ENCODE results near the gene TRAM2.

TRAM2 gene

DNA sequence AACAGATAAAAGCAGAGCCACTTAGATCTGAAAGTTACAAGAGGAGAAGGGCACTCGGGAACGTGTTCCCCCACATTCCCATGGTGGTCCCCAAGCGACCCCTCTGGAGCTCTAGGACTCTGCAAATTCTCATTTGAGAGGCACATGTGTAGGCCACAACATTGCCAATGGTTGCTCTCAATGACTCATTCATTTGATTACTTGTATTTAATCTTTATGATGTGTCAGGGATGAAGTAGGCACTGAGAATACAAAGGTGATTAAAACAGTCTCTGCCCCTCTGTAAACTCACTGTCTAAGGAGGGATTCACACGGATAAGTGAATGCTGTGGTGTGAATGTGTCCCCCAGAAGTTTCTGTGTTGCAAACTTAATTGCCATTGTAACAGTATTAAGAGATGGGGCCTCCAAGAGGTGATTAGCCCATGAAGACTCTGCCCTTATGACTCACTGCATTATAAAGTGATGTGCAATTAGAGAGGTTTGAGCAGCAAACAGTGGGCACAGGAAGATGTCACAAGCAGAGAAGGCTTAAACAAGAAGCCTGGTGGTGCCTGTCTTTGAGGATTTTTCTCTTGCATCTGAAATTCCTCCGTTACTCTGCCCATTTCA, 34.0 kb upstream of the TRAM2 start:
- no peak overlapping the region for H2AFZ ChIP-seq (ENCODE audit: low read depth, low read length, severe bottlenecking)
- H3K79me2 ChIP-seq (ENCODE audit: insufficient read depth, low read length), result no peaks in the 10 kb centered on the region
- H3K27me3 ChIP-seq (ENCODE audit: low read length), result no peaks in the 10 kb centered on the region
- no peaks in the 10 kb centered on the region for H3K9me3 ChIP-seq (ENCODE audit: insufficient read depth, low read length)
- H4K20me1 ChIP-seq (ENCODE audit: low read depth, low read length), result no peaks in the 10 kb centered on the region
- H3K4me2 ChIP-seq (ENCODE audit: low read depth, low read length, poor library complexity, severe bottlenecking), result no peak overlapping the region
- no peak for TF ChIP-seq EZH2phosphoT487 (conservative IDR thresholded peaks at IDR 0.05; ENCODE audit: low read length)
- no peak overlapping the region for H3K9ac ChIP-seq (ENCODE audit: low read length)
- no peaks in the 10 kb centered on the region for H3K9me2 ChIP-seq (replicated peaks; ENCODE audit: insufficient read depth, low read length)
- H3K4me3 ChIP-seq (ENCODE audit: insufficient read depth, low read length, poor library complexity, severe bottlenecking), result no peak overlapping the region
- H3K27ac ChIP-seq (ENCODE audit: low read depth, low read length), result no peak overlapping the region
- no peaks in the 10 kb centered on the region for H3K36me3 ChIP-seq (ENCODE audit: low read length)
- no peaks in the 10 kb centered on the region for H3F3A ChIP-seq (ENCODE audit: insufficient read depth)

DNA sequence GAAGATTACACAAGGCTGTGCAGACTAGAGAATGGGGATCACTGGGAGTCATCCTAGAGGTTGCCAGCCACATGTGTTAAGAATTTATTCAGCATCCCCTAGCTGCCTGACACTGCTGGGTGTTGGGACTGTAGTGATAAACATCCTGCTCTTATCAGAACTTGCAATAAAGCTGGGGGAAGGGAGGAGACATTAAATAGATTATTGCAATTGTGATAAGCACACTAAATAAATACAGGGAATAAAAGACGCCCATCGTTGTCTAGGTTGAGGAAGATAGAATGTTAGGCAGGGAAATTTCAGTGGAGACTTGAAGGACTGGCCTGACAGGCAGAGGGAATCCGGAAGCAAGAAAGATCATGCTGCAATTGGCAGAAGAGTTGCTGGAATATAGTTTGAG, 33.2 kb upstream of the TRAM2 start:
- H2AFZ ChIP-seq (ENCODE audit: low read depth, low read length, severe bottlenecking), result no peak overlapping the region
- TF ChIP-seq, protein P1, sequence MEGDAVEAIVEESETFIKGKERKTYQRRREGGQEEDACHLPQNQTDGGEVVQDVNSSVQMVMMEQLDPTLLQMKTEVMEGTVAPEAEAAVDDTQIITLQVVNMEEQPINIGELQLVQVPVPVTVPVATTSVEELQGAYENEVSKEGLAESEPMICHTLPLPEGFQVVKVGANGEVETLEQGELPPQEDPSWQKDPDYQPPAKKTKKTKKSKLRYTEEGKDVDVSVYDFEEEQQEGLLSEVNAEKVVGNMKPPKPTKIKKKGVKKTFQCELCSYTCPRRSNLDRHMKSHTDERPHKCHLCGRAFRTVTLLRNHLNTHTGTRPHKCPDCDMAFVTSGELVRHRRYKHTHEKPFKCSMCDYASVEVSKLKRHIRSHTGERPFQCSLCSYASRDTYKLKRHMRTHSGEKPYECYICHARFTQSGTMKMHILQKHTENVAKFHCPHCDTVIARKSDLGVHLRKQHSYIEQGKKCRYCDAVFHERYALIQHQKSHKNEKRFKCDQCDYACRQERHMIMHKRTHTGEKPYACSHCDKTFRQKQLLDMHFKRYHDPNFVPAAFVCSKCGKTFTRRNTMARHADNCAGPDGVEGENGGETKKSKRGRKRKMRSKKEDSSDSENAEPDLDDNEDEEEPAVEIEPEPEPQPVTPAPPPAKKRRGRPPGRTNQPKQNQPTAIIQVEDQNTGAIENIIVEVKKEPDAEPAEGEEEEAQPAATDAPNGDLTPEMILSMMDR (IDR thresholded peaks at IDR 0.05; ENCODE audit: insufficient read depth, low read length, poor library complexity, severe bottlenecking), result no peak
- no peak for TF ChIP-seq EZH2phosphoT487 (conservative IDR thresholded peaks at IDR 0.05; ENCODE audit: low read length)

GRCh38 chr6:52605610-52606185, 28.8 kb upstream of the TRAM2 start:
- Histone ChIP-seq H3K9me3 (ENCODE audit: insufficient read depth, low read length) (no peaks in the 10 kb centered on the region), H3K4me3 (ENCODE audit: insufficient read depth, low read length, poor library complexity, severe bottlenecking) (no peak overlapping the region), H4K20me1 (ENCODE audit: low read depth, low read length) (no peaks in the 10 kb centered on the region), H3K27ac (ENCODE audit: low read depth, low read length) (no peak overlapping the region), H3K36me3 (ENCODE audit: low read length) (no peaks in the 10 kb centered on the region), H2AFZ (ENCODE audit: low read depth, low read length, severe bottlenecking) (no peak overlapping the region), H3K27me3 (ENCODE audit: low read length) (no peaks in the 10 kb centered on the region), H3K9me2 (replicated peaks; ENCODE audit: insufficient read depth, low read length) (no peaks in the 10 kb centered on the region), H3K4me2 (ENCODE audit: low read depth, low read length, poor library complexity, severe bottlenecking) (no peak overlapping the region), H3K9ac (ENCODE audit: low read length) (no peak overlapping the region), H3K79me2 (ENCODE audit: insufficient read depth, low read length) (no peaks in the 10 kb centered on the region), H3F3A (ENCODE audit: insufficient read depth) (no peaks in the 10 kb centered on the region)
- TF ChIP-seq, protein P1 (IDR thresholded peaks at IDR 0.05; ENCODE audit: insufficient read depth, low read length, poor library complexity, severe bottlenecking), result no peak
- TF ChIP-seq EZH2phosphoT487 (conservative IDR thresholded peaks at IDR 0.05; ENCODE audit: low read length), result no peak

More for the DNA sequence above, 33.2 kb upstream of the TRAM2 start:
- Histone ChIP-seq H3K9me2 (replicated peaks; ENCODE audit: insufficient read depth, low read length) (no peaks in the 10 kb centered on the region), H3F3A (ENCODE audit: insufficient read depth) (no peaks in the 10 kb centered on the region), H3K79me2 (ENCODE audit: insufficient read depth, low read length) (no peaks in the 10 kb centered on the region), H3K36me3 (ENCODE audit: low read length) (no peaks in the 10 kb centered on the region), H3K4me2 (ENCODE audit: low read depth, low read length, poor library complexity, severe bottlenecking) (no peak overlapping the region), H3K27ac (ENCODE audit: low read depth, low read length) (no peak overlapping the region), H3K9me3 (ENCODE audit: insufficient read depth, low read length) (no peaks in the 10 kb centered on the region), H4K20me1 (ENCODE audit: low read depth, low read length) (no peaks in the 10 kb centered on the region), H3K27me3 (ENCODE audit: low read length) (no peaks in the 10 kb centered on the region), H3K9ac (ENCODE audit: low read length) (no peak overlapping the region), H3K4me3 (ENCODE audit: insufficient read depth, low read length, poor library complexity, severe bottlenecking) (no peak overlapping the region)
